K562 (cell line): Measurements from ENCODE around the gene SPG21. TPM values are rescaled to one million over a fixed set of nuclear protein-coding genes. Genes with fewer than 3 reads are reported as not detected.

Source experiments
- ATAC-seq: fragments of 200-7000 bp; cut with Tn5 transposase; 3 replicates; pipeline ENCODE4 v1.9.1; 2020; ENCODE audit warnings: moderate library complexity
- BruUV-seq: library from RNA; stranded (reverse); fragments of 400-500 nt; replicated peaks from 2 replicates; lab custom pipeline; 2021; lab: Mats Ljungman, UMichigan
- CTCF ChIA-PET: fragments of 300-600 bp; formaldehyde crosslinking; extraction: SDS; loops from one replicate; lab custom pipeline; 2021; ENCODE audit warnings: low intra/inter-chr PET ratio; lab: Yijun Ruan, JAX
- POLR2A ChIA-PET: fragments of 300-600, 350-650 bp; sonication (Branson Sonifier 250); formaldehyde crosslinking; extraction: SDS; loops from one replicate; lab custom pipeline; 2021; ENCODE audit warnings: antibody characterized with exemption, inconsistent platforms; lab: Yijun Ruan, JAX
- DNase-seq, 4 experiments: peaks; one replicate each; pipeline versions ENCODE4 v3.0.0 to v3.0.0-alpha.2; 2011 to 2018; ENCODE audit warnings: low spot score in 3 of 4, mixed read lengths in 3 of 4; ENCODE audit errors: extremely low read depth in 1 of 4
- FAIRE-seq: peaks from 2 replicates; lab custom pipeline; 2011; peaks lifted over from hg19 to GRCh38; lab: Jason Lieb, UNC
- H2AFZ ChIP-seq: 2 replicates; pipeline ENCODE4 v1.6.0; 2011; ENCODE audit warnings: low read depth, low read length, control low read depth, inconsistent platforms
- H3K27ac ChIP-seq: fragments of 200-600 bp; 3 replicates; pipeline ENCODE4 v1.8.0; 2011; ENCODE audit warnings: low read depth, mild to moderate bottlenecking, control low read depth, inconsistent platforms, low read length, moderate library complexity, mixed read lengths; ENCODE audit errors: extremely low read depth
- H3K27me3 ChIP-seq, 2 experiments: fragments of 300-600 bp in 1 of 2; 2 replicates in 1 of 2; 3 replicates in 1 of 2; pipeline versions ENCODE4 v1.6.0 to v1.8.0; 2011; ENCODE audit warnings: inconsistent platforms in 2 of 2, low read length in 2 of 2, mild to moderate bottlenecking in 1 of 2, mixed read lengths in 1 of 2, moderate library complexity in 1 of 2; ENCODE audit not compliant: control insufficient read depth in 2 of 2, insufficient read depth in 2 of 2
- H3K36me3 ChIP-seq: fragments of 300-600 bp; 3 replicates; pipeline ENCODE4 v1.8.0; 2011; ENCODE audit warnings: mild to moderate bottlenecking, low read length, inconsistent platforms; ENCODE audit not compliant: control insufficient read depth, insufficient read depth
- H3K4me1 ChIP-seq, 2 experiments: fragments of 200-600 bp in 1 of 2; replicated peaks in 1 of 2; 2 replicates in 1 of 2; 3 replicates in 1 of 2; pipeline versions ENCODE4 v1.5.1 to v1.8.0; 2011; ENCODE audit warnings: inconsistent platforms in 2 of 2, low read length in 2 of 2, mild to moderate bottlenecking in 1 of 2, mixed read lengths in 1 of 2, moderate library complexity in 1 of 2; ENCODE audit not compliant: control insufficient read depth in 2 of 2, insufficient read depth in 2 of 2
- H3K4me2 ChIP-seq: 2 replicates; pipeline ENCODE4 v1.6.1; 2011; ENCODE audit warnings: low read length, control low read depth, inconsistent platforms, mixed read lengths; ENCODE audit not compliant: insufficient read depth
- H3K4me3 ChIP-seq: fragments of 200-600 bp; sonication (generic), shearing (Covaris generic); 2 replicates; pipeline ENCODE4 v1.5.1; 2016; ENCODE audit warnings: control low read depth, inconsistent platforms
- H3K79me2 ChIP-seq: fragments of 200-600 bp; 3 replicates; pipeline ENCODE4 v1.8.0; 2011; ENCODE audit warnings: low read length, inconsistent platforms; ENCODE audit not compliant: control insufficient read depth, insufficient read depth
- H3K9ac ChIP-seq, 2 experiments: 2 replicates each; pipeline versions ENCODE4 v1.6.0 to v1.6.1; 2011; ENCODE audit warnings: low read depth in 2 of 2, low read length in 2 of 2, control low read depth in 1 of 2, inconsistent platforms in 1 of 2, mild to moderate bottlenecking in 1 of 2, mixed read lengths in 1 of 2; ENCODE audit not compliant: insufficient read depth in 1 of 2
- H3K9me1 ChIP-seq: one replicate; pipeline ENCODE4 v1.6.0; 2011; ENCODE audit warnings: inconsistent platforms, mild to moderate bottlenecking, low read length, moderate library complexity; ENCODE audit not compliant: control insufficient read depth, insufficient read depth
- H3K9me3 ChIP-seq: replicated peaks from 2 replicates; pipeline ENCODE4 v1.5.1; 2011; ENCODE audit warnings: low read depth, low read length, inconsistent platforms; ENCODE audit not compliant: control insufficient read depth, insufficient read depth
- H4K20me1 ChIP-seq: replicated peaks from 2 replicates; pipeline ENCODE4 v1.6.1; 2011; ENCODE audit warnings: low read length, inconsistent platforms, mixed read lengths; ENCODE audit not compliant: control insufficient read depth, insufficient read depth
- BRD9 ChIP-seq: fragments of 450-650 bp; IDR thresholded peaks from 2 replicates; pipeline ENCODE4 v1.6.1; 2018; ENCODE audit warnings: low read depth; ENCODE audit not compliant: partially characterized antibody
- NFE2L1 ChIP-seq: fragments of 450-650 bp; IDR thresholded peaks from 2 replicates; pipeline ENCODE4 v1.6.1; 2016; ENCODE audit warnings: missing genetic modification characterization, low read depth, mild to moderate bottlenecking, missing compliant biosample characterization, moderate library complexity, borderline replicate concordance
- NFYB ChIP-seq: IDR thresholded peaks from 2 replicates; pipeline ENCODE4 v1.6.1; 2011; ENCODE audit warnings: mild to moderate bottlenecking, moderate library complexity; ENCODE audit not compliant: insufficient read length; ENCODE audit errors: extremely low read depth
- PCBP2 ChIP-seq: fragments of 200-400 bp; formaldehyde crosslinking; IDR thresholded peaks from 2 replicates; pipeline ENCODE4 v1.6.1; 2018; ENCODE audit warnings: low read length, low read depth, mild to moderate bottlenecking, moderate library complexity; ENCODE audit not compliant: poor library complexity, severe bottlenecking
- ZSCAN29 ChIP-seq: fragments of 450-650 bp; IDR thresholded peaks from 2 replicates; pipeline ENCODE4 v1.6.1; 2017
- WGBS: fragments of 100-300 bp; shearing (Covaris generic); methylation state at CpG from one replicate; pipeline ENCODE4 v1.1.6; 2016; ENCODE audit warnings: low coverage, mixed read lengths; ENCODE audit not compliant: insufficient coverage; ENCODE audit errors: missing lambda C conversion rate; 5-methylcytosine and 5-hydroxymethylcytosine counted together
- in situ Hi-C: fragments of 300-500 bp; cut with MboI; formaldehyde crosslinking; loops from 4 replicates; pipeline ENCODE4 v1.15.0; 2018; ENCODE audit warnings: inconsistent platforms, mixed read lengths
- intact Hi-C: fragments of 100-400 bp; cut with micrococcal nuclease; formaldehyde crosslinking; loops from 2 replicates; pipeline ENCODE4 v1.14.2; 2022
- polyA plus RNA-seq, 8 experiments: library from polyadenylated mRNA; depleted of rRNA in 4 of 8; stranded (reverse) in 5 of 8; unstranded in 3 of 8; fragments of >200 nt; fragmentation: Nextera tagmentation in 2 of 8; fragmentation: Illumina TruSeq in 1 of 8; extraction: Ambion mirVana in 2 of 8; extraction: Trizol in 1 of 8; gene quantifications; 2 replicates each; pipeline versions ENCODE4 v1.2.1 to v1.2.3, GENCODE V29; 2011 to 2014; ENCODE audit warnings: inconsistent platforms in 1 of 8, missing spikeins in 1 of 8
- total RNA-seq, 7 experiments: library from RNA; depleted of rRNA in 6 of 7; stranded (reverse); fragments of >200 nt in 6 of 7; fragmentation: Illumina TruSeq in 2 of 7; extraction: Trizol in 2 of 7; gene quantifications; 2 replicates each; pipeline versions ENCODE4 v1.2.1 to v1.2.3, GENCODE V29; 2011 to 2021; ENCODE audit warnings: low replicate concordance in 1 of 7
- TF ChIP-seq, protein P1 (sequence below): fragments of 250-450 bp; sonication (Bioruptor Pico); IDR thresholded peaks from 2 replicates; pipeline ENCODE4 v1.4.0; 2020; ENCODE audit warnings: mild to moderate bottlenecking
- TF ChIP-seq, protein P2 (sequence below): fragments of 200-600 bp; sonication (generic); IDR thresholded peaks from one replicate; pipeline ENCODE4 v1.6.1; 2012; ENCODE audit warnings: mild to moderate bottlenecking, low read depth, low read length, inconsistent platforms

The SPG21 gene
- total and polyA plus RNA-seq, 9 of the 15 experiments (the other 6 are each of a cell fraction or from before 2014, with no cell fraction given): 22.8 to 98.8 (median 65.1) TPM

DNA sequence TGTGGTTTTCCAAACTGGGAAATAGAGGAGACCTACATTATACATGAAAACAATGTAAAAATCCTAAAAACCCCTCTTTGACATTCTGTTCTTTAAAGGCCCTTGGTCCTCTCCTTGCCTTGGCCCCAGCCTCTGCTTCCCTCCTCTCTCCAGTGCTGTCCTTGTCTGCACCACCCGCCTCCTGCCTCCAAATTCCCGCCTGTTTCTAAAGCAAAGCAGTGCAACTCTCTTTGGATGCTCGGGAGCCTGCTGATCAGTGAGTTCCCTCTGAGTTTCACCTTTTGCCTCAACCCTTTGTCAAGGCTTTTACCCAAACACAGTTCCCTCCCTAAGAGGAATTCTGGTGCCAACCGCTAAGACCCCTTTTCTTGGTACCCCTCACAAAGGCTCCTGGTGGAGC lies 70.0 kb downstream of the SPG21 start (continued):
- TF ChIP-seq, protein P1, sequence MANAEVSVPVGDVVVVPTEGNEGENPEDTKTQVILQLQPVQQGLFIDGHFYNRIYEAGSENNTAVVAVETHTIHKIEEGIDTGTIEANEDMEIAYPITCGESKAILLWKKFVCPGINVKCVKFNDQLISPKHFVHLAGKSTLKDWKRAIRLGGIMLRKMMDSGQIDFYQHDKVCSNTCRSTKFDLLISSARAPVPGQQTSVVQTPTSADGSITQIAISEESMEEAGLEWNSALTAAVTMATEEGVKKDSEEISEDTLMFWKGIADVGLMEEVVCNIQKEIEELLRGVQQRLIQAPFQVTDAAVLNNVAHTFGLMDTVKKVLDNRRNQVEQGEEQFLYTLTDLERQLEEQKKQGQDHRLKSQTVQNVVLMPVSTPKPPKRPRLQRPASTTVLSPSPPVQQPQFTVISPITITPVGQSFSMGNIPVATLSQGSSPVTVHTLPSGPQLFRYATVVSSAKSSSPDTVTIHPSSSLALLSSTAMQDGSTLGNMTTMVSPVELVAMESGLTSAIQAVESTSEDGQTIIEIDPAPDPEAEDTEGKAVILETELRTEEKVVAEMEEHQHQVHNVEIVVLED (CRISPR knock-in tag): no peak
- TF ChIP-seq NFE2L1 (tag): no peak
- TF ChIP-seq, all 486 proteins: peak for 0

DNA sequence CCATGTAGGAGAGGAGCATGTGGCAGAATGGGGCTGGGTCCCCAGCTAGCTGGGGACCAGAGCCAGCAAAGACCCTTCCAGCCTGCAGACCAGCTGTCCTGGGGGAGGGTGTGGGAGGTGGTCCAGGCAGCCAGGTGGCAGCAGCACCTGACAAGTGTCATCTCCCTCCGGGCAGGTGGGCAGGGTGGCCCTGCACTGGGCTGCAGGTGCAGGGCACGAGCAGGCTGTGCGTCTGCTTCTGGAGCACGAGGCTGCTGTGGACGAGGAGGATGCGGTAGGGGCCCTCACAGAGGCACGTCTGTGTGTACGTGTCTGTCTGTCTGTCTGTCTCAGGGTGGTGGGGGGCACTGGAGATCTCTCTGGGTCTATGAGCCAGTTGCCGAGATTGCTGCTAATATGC lies 72.5 kb downstream of the SPG21 start:
- intact Hi-C loops (no loop called here), in situ Hi-C loops (no loop called here)
- ChIA-PET CTCF (no interaction called here), POLR2A (interaction anchor here (0.6 kb wide), 1 partner anchor 99 kb away, joined by 3 read pairs; no protein-coding TSS in a partner anchor)
- BruUV-seq: no TSS peak
- FAIRE-seq: no peak
- no peak for DNase-seq
- no peaks in the 10 kb centered on the region for H3K36me3 ChIP-seq
- H4K20me1 ChIP-seq: peaks cover 3% of the 10 kb centered on the region; the same call in 1 of the 2 replicates
- H3K27me3 ChIP-seq: peaks cover 13 to 49% of the 10 kb centered on the region in 2 experiments; a peak in 4 of 5 replicates
- 3% methylated on average over 9 of the region's 9 CpGs for WGBS
- no peaks in the 10 kb centered on the region for H3K9me3 ChIP-seq
- H3K4me2 ChIP-seq: no peak overlapping the region
- no peak for ATAC-seq
- H3K4me1 ChIP-seq: peaks cover 0 to 2% of the 10 kb centered on the region in 2 experiments; a peak in 1 of 5 replicates
- no peaks in the 10 kb centered on the region for H3K79me2 ChIP-seq
- no peaks in the 10 kb centered on the region for H3K9me1 ChIP-seq
- H3K4me3 ChIP-seq: no peak overlapping the region
- H3K9ac ChIP-seq: no peak overlapping the region
- no peak overlapping the region for H2AFZ ChIP-seq
- no peak overlapping the region for H3K27ac ChIP-seq
- no peak for TF ChIP-seq ZSCAN29
- TF ChIP-seq BRD9: no peak
- TF ChIP-seq, protein P2, sequence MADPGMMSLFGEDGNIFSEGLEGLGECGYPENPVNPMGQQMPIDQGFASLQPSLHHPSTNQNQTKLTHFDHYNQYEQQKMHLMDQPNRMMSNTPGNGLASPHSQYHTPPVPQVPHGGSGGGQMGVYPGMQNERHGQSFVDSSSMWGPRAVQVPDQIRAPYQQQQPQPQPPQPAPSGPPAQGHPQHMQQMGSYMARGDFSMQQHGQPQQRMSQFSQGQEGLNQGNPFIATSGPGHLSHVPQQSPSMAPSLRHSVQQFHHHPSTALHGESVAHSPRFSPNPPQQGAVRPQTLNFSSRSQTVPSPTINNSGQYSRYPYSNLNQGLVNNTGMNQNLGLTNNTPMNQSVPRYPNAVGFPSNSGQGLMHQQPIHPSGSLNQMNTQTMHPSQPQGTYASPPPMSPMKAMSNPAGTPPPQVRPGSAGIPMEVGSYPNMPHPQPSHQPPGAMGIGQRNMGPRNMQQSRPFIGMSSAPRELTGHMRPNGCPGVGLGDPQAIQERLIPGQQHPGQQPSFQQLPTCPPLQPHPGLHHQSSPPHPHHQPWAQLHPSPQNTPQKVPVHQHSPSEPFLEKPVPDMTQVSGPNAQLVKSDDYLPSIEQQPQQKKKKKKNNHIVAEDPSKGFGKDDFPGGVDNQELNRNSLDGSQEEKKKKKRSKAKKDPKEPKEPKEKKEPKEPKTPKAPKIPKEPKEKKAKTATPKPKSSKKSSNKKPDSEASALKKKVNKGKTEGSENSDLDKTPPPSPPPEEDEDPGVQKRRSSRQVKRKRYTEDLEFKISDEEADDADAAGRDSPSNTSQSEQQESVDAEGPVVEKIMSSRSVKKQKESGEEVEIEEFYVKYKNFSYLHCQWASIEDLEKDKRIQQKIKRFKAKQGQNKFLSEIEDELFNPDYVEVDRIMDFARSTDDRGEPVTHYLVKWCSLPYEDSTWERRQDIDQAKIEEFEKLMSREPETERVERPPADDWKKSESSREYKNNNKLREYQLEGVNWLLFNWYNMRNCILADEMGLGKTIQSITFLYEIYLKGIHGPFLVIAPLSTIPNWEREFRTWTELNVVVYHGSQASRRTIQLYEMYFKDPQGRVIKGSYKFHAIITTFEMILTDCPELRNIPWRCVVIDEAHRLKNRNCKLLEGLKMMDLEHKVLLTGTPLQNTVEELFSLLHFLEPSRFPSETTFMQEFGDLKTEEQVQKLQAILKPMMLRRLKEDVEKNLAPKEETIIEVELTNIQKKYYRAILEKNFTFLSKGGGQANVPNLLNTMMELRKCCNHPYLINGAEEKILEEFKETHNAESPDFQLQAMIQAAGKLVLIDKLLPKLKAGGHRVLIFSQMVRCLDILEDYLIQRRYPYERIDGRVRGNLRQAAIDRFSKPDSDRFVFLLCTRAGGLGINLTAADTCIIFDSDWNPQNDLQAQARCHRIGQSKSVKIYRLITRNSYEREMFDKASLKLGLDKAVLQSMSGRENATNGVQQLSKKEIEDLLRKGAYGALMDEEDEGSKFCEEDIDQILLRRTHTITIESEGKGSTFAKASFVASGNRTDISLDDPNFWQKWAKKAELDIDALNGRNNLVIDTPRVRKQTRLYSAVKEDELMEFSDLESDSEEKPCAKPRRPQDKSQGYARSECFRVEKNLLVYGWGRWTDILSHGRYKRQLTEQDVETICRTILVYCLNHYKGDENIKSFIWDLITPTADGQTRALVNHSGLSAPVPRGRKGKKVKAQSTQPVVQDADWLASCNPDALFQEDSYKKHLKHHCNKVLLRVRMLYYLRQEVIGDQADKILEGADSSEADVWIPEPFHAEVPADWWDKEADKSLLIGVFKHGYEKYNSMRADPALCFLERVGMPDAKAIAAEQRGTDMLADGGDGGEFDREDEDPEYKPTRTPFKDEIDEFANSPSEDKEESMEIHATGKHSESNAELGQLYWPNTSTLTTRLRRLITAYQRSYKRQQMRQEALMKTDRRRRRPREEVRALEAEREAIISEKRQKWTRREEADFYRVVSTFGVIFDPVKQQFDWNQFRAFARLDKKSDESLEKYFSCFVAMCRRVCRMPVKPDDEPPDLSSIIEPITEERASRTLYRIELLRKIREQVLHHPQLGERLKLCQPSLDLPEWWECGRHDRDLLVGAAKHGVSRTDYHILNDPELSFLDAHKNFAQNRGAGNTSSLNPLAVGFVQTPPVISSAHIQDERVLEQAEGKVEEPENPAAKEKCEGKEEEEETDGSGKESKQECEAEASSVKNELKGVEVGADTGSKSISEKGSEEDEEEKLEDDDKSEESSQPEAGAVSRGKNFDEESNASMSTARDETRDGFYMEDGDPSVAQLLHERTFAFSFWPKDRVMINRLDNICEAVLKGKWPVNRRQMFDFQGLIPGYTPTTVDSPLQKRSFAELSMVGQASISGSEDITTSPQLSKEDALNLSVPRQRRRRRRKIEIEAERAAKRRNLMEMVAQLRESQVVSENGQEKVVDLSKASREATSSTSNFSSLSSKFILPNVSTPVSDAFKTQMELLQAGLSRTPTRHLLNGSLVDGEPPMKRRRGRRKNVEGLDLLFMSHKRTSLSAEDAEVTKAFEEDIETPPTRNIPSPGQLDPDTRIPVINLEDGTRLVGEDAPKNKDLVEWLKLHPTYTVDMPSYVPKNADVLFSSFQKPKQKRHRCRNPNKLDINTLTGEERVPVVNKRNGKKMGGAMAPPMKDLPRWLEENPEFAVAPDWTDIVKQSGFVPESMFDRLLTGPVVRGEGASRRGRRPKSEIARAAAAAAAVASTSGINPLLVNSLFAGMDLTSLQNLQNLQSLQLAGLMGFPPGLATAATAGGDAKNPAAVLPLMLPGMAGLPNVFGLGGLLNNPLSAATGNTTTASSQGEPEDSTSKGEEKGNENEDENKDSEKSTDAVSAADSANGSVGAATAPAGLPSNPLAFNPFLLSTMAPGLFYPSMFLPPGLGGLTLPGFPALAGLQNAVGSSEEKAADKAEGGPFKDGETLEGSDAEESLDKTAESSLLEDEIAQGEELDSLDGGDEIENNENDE: no peak
- TF ChIP-seq NFYB: no peak
- no peak for TF ChIP-seq PCBP2
